Cardiac fibroblast (primary cell): Measurements from ENCODE around the gene WDR45B.

Experiments used
- DNase-seq, 2 donors: peaks; one replicate each; pipeline versions ENCODE4 v3.0.0 to v3.0.0-alpha.2; 2010; ENCODE audit warnings: low read depth in 2 of 2
- H3K4me3 ChIP-seq, 2 donors: replicated peaks in 1 of 2; 1 replicate in 1 of 2; 2 replicates in 1 of 2; pipeline ENCODE4 v1.5.1; 2011; ENCODE audit warnings: low read depth in 2 of 2, low read length in 2 of 2, mild to moderate bottlenecking in 2 of 2, moderate library complexity in 1 of 2
- CTCF ChIP-seq: IDR thresholded peaks from one replicate; pipeline ENCODE4 v1.5.1; 2011; ENCODE audit warnings: low read depth, mild to moderate bottlenecking, low read length, inconsistent platforms

The WDR45B gene

GRCh38 chr17:82601447-82602000 is 46.7 kb downstream of the WDR45B start:
- no peak overlapping the region for H3K4me3 ChIP-seq
- no peak for TF ChIP-seq CTCF
- no peak for DNase-seq

GRCh38 chr17:82600731-82601446 is 47.4 kb downstream of the WDR45B start:
- TF ChIP-seq CTCF: no peak
- H3K4me3 ChIP-seq: no peak overlapping the region
- DNase-seq: no peak

GRCh38 chr17:82599674-82600661 is 48.3 kb downstream of the WDR45B start:
- DNase-seq: no peak
- H3K4me3 ChIP-seq: no peak overlapping the region
- no peak for TF ChIP-seq CTCF

GRCh38 chr17:82598256-82599119 is 49.8 kb downstream of the WDR45B start:
- peak; percentile 41 to 79 for DNase-seq

GRCh38 chr17:82596837-82597672 is 51.2 kb downstream of the WDR45B start:
- no peak for DNase-seq
- no peak overlapping the region for H3K4me3 ChIP-seq
- no peak for TF ChIP-seq CTCF

More at GRCh38 chr17:82598256-82599119, 49.8 kb downstream of the WDR45B start:
- no peak overlapping the region for H3K4me3 ChIP-seq
- no peak for TF ChIP-seq CTCF
